H1 (cell line): ENCODE measurements around the gene MAPK13. TPM values are rescaled to one million over a fixed set of nuclear protein-coding genes. Genes with fewer than 3 reads are reported as not detected.

Experiments
- CTCF ChIA-PET: fragments of 300-600 bp; sonication (Branson Sonifier 250); formaldehyde crosslinking; loops from one replicate; lab custom pipeline; 2021; ENCODE audit not compliant: partially characterized antibody; lab: Charles Lee
- POLR2A ChIA-PET: fragments of 300-600 bp; sonication (Branson Sonifier 250); formaldehyde crosslinking; loops from one replicate; lab custom pipeline; 2021; ENCODE audit warnings: inconsistent platforms; ENCODE audit not compliant: partially characterized antibody; lab: Charles Lee
- DNase-seq, 2 experiments: peaks; one replicate each; pipeline versions ENCODE4 v3.0.0 to v3.0.0-alpha.2; 2010 to 2022; ENCODE audit warnings: low spot score in 2 of 2, low read depth in 1 of 2, mixed read lengths in 1 of 2
- FAIRE-seq: peaks from 2 replicates; lab custom pipeline; 2011; peaks lifted over from hg19 to GRCh38; lab: Jason Lieb, UNC
- H2AFZ ChIP-seq: 2 replicates; pipeline ENCODE4 v1.8.1; 2012; ENCODE audit warnings: low read length, inconsistent platforms
- H2AK5ac ChIP-seq: 2 replicates; pipeline ENCODE4 v1.6.1; 2013; ENCODE audit warnings: low read depth, low read length
- H2BK120ac ChIP-seq: replicated peaks from 2 replicates; pipeline ENCODE3; 2013; ENCODE audit warnings: low read depth, low read length, inconsistent platforms
- H2BK12ac ChIP-seq: 2 replicates; pipeline ENCODE4 v1.6.1; 2013; ENCODE audit warnings: low read depth, low read length
- H2BK15ac ChIP-seq: 2 replicates; pipeline ENCODE4 v1.6.1; 2013; ENCODE audit warnings: low read length
- H2BK20ac ChIP-seq: 2 replicates; pipeline ENCODE4 v1.6.1; 2013; ENCODE audit warnings: low read length
- H2BK5ac ChIP-seq: 2 replicates; pipeline ENCODE4 v1.6.1; 2013; ENCODE audit warnings: low read depth, low read length
- H3K14ac ChIP-seq: 2 replicates; pipeline ENCODE4 v1.6.1; 2013; ENCODE audit warnings: inconsistent platforms; ENCODE audit not compliant: insufficient read length
- H3K18ac ChIP-seq: 2 replicates; pipeline ENCODE4 v1.6.1; 2013; ENCODE audit warnings: low read length; ENCODE audit errors: extremely low read depth
- H3K23ac ChIP-seq: 2 replicates; pipeline ENCODE4 v1.6.1; 2013; ENCODE audit warnings: inconsistent platforms; ENCODE audit not compliant: insufficient read length
- H3K23me2 ChIP-seq: 2 replicates; pipeline ENCODE4 v1.6.1; 2013; ENCODE audit warnings: low read depth, low read length
- H3K27ac ChIP-seq: 2 replicates; pipeline ENCODE4 v1.6.1; 2011; ENCODE audit warnings: low read depth, low read length, inconsistent platforms
- H3K27me3 ChIP-seq, 4 experiments: replicated peaks in 1 of 4; 1 replicate in 1 of 4; 2 replicates in 3 of 4; pipeline versions ENCODE4 v1.6.1 to v1.8.1; 2011 to 2013; ENCODE audit warnings: low read length in 3 of 4, mild to moderate bottlenecking in 3 of 4, inconsistent platforms in 2 of 4, mixed read lengths in 2 of 4, moderate library complexity in 1 of 4; ENCODE audit not compliant: control insufficient read depth in 3 of 4, insufficient read depth in 3 of 4; ENCODE audit errors: extremely low read depth in 1 of 4
- H3K36me3 ChIP-seq, 4 experiments: 2 replicates each; pipeline versions ENCODE4 v1.6.1 to v1.8.1; 2011 to 2013; ENCODE audit warnings: mild to moderate bottlenecking in 4 of 4, low read length in 3 of 4, moderate library complexity in 2 of 4, control low read depth in 1 of 4, inconsistent platforms in 1 of 4; ENCODE audit not compliant: insufficient read depth in 4 of 4, control insufficient read depth in 2 of 4
- H3K4ac ChIP-seq: replicated peaks from 2 replicates; pipeline ENCODE3; 2013; ENCODE audit warnings: low read length, low read depth, mixed read lengths, inconsistent platforms; ENCODE audit not compliant: insufficient read length
- H3K4me1 ChIP-seq, 4 experiments: replicated peaks in 1 of 4; 1 replicate in 1 of 4; 2 replicates in 3 of 4; pipeline versions ENCODE4 v1.6.1 to v1.8.1; 2011 to 2013; ENCODE audit warnings: low read length in 3 of 4, inconsistent platforms in 2 of 4, mixed read lengths in 1 of 4; ENCODE audit not compliant: insufficient read depth in 4 of 4, control insufficient read depth in 3 of 4
- H3K4me2 ChIP-seq, 2 experiments: 2 replicates each; pipeline versions ENCODE4 v1.6.1 to v1.8.1; 2011 to 2013; ENCODE audit warnings: low read depth in 2 of 2, low read length in 2 of 2, control low read depth in 1 of 2, inconsistent platforms in 1 of 2, mild to moderate bottlenecking in 1 of 2; ENCODE audit not compliant: insufficient read depth in 1 of 2
- H3K4me3 ChIP-seq, 4 experiments: fragments of 200-600, 300-600 bp in 1 of 4; sonication (generic), shearing (Covaris generic), sonication (Bioruptor Twin) in 1 of 4; 2 replicates each; pipeline versions ENCODE4 v1.5.1 to v1.8.1; 2011 to 2016; ENCODE audit warnings: low read length in 4 of 4, low read depth in 3 of 4, control low read depth in 2 of 4, inconsistent platforms in 2 of 4, mild to moderate bottlenecking in 2 of 4, mixed read lengths in 1 of 4, moderate library complexity in 1 of 4; ENCODE audit not compliant: insufficient read depth in 2 of 4; ENCODE audit errors: extremely low read depth in 1 of 4
- H3K56ac ChIP-seq: replicated peaks from 2 replicates; pipeline ENCODE3; 2013; ENCODE audit warnings: low read depth, mild to moderate bottlenecking, mixed read lengths, low read length, inconsistent platforms; ENCODE audit not compliant: insufficient read length
- H3K79me1 ChIP-seq: 2 replicates; pipeline ENCODE4 v1.6.1; 2013; ENCODE audit warnings: low read depth, low read length, control low read depth
- H3K79me2 ChIP-seq, 2 experiments: 2 replicates each; pipeline versions ENCODE4 v1.6.1 to v1.8.1; 2012 to 2013; ENCODE audit warnings: low read length in 2 of 2, mild to moderate bottlenecking in 2 of 2, inconsistent platforms in 1 of 2; ENCODE audit not compliant: insufficient read depth in 2 of 2, control insufficient read depth in 1 of 2
- H3K9ac ChIP-seq, 4 experiments: replicated peaks in 1 of 4; 1 replicate in 1 of 4; 2 replicates in 3 of 4; pipeline versions ENCODE4 v1.6.1 to v1.8.1; 2011 to 2013; ENCODE audit warnings: low read depth in 3 of 4, low read length in 3 of 4, control low read depth in 2 of 4, mild to moderate bottlenecking in 2 of 4, moderate library complexity in 2 of 4, inconsistent platforms in 1 of 4; ENCODE audit errors: extremely low read depth in 1 of 4
- H3K9me3 ChIP-seq, 2 experiments: 2 replicates each; pipeline versions ENCODE4 v1.6.1 to v1.8.1; 2012 to 2013; ENCODE audit warnings: mild to moderate bottlenecking in 2 of 2, moderate library complexity in 2 of 2, control low read depth in 1 of 2, inconsistent platforms in 1 of 2, low read depth in 1 of 2, low read length in 1 of 2, mixed read lengths in 1 of 2; ENCODE audit not compliant: insufficient read depth in 2 of 2
- H4K20me1 ChIP-seq, 2 experiments: replicated peaks in 1 of 2; 2 replicates each; pipeline versions ENCODE3 to v1.8.1; 2011 to 2013; ENCODE audit warnings: inconsistent platforms in 2 of 2, low read length in 2 of 2, mild to moderate bottlenecking in 1 of 2; ENCODE audit not compliant: insufficient read depth in 2 of 2, control insufficient read depth in 1 of 2
- H4K5ac ChIP-seq: 2 replicates; pipeline ENCODE4 v1.6.1; 2013; ENCODE audit warnings: low read length, low read depth, mixed read lengths, inconsistent platforms; ENCODE audit not compliant: insufficient read length
- H4K8ac ChIP-seq: 2 replicates; pipeline ENCODE4 v1.8.0; 2013; ENCODE audit warnings: mild to moderate bottlenecking, moderate library complexity, low read length, inconsistent platforms; ENCODE audit not compliant: insufficient read depth; ENCODE audit errors: extremely low read depth
- H4K91ac ChIP-seq: replicated peaks from 2 replicates; pipeline ENCODE3; 2013; ENCODE audit warnings: low read length, mixed read lengths, inconsistent platforms; ENCODE audit not compliant: insufficient read length
- BACH1 ChIP-seq: IDR thresholded peaks from 2 replicates; pipeline ENCODE4 v1.6.1; 2012; ENCODE audit warnings: low read length, improper control_type of control experiment
- BRCA1 ChIP-seq: IDR thresholded peaks from 2 replicates; pipeline ENCODE4 v1.6.1; 2012; ENCODE audit warnings: low read depth, low read length, improper control_type of control experiment
- CBX5 ChIP-seq: fragments of 300-800, 300-1000 bp; sonication (generic); IDR thresholded peaks from 2 replicates; pipeline ENCODE4 v1.7.1; 2016; ENCODE audit warnings: antibody characterized with exemption, low read length, low read depth
- EP300 ChIP-seq, 2 experiments: IDR thresholded peaks; 1 replicate in 1 of 2; 2 replicates in 1 of 2; pipeline ENCODE4 v1.6.1; 2011 to 2012; ENCODE audit warnings: low read depth in 2 of 2, low read length in 2 of 2, mild to moderate bottlenecking in 2 of 2, borderline replicate concordance in 1 of 2, inconsistent platforms in 1 of 2, moderate library complexity in 1 of 2
- JUN ChIP-seq: IDR thresholded peaks from 2 replicates; pipeline ENCODE4 v1.6.1; 2011; ENCODE audit warnings: low read depth, mild to moderate bottlenecking, improper control_type of control experiment, low read length
- JUND ChIP-seq: IDR thresholded peaks from 2 replicates; pipeline ENCODE4 v1.6.1; 2011; ENCODE audit warnings: mild to moderate bottlenecking, improper control_type of control experiment, low read length
- MAX ChIP-seq: IDR thresholded peaks from 2 replicates; pipeline ENCODE4 v1.6.1; 2012; ENCODE audit warnings: inconsistent platforms
- RAD21 ChIP-seq, 2 experiments: IDR thresholded peaks in 1 of 2; conservative IDR thresholded peaks in 1 of 2; 2 replicates each; pipeline ENCODE4 v1.6.1; 2011; ENCODE audit warnings: low read depth in 2 of 2, low read length in 2 of 2, improper control_type of control experiment in 1 of 2, inconsistent platforms in 1 of 2, mild to moderate bottlenecking in 1 of 2, moderate library complexity in 1 of 2
- TAF1 ChIP-seq: IDR thresholded peaks from 2 replicates; pipeline ENCODE4 v1.6.1; 2011; ENCODE audit warnings: mild to moderate bottlenecking, low read depth, low read length
- TEAD4 ChIP-seq: IDR thresholded peaks from 2 replicates; pipeline ENCODE4 v1.6.1; 2012; ENCODE audit warnings: low read depth, low read length, inconsistent platforms, mixed read lengths
- USF2 ChIP-seq: IDR thresholded peaks from 2 replicates; pipeline ENCODE4 v1.6.1; 2011; ENCODE audit warnings: low read length, improper control_type of control experiment
- WGBS, 2 experiments: shearing (Covaris generic) in 1 of 2; methylation state at CpG; one replicate each; pipeline versions ENCODE4 v1.1.6 to v1.1.7; 2013 to 2015; ENCODE audit warnings: low lambda C conversion rate in 2 of 2, mixed read lengths in 2 of 2, inconsistent platforms in 1 of 2, low coverage in 1 of 2, missing lambda C conversion rate in 1 of 2; ENCODE audit not compliant: insufficient replicate concordance in 2 of 2, insufficient coverage in 1 of 2, insufficient read length in 1 of 2; ENCODE audit errors: extremely low coverage in 1 of 2, missing lambda C conversion rate in 1 of 2; 5-methylcytosine and 5-hydroxymethylcytosine counted together
- polyA plus RNA-seq, 7 experiments: library from polyadenylated mRNA; depleted of rRNA in 3 of 7; stranded (reverse) in 5 of 7; unstranded in 2 of 7; fragments of >200 nt in 5 of 7; fragments of 200-250 nt in 2 of 7; gene quantifications; 1 replicate in 5 of 7; 2 replicates in 1 of 7; 4 replicates in 1 of 7; pipeline versions ENCODE4 v1.2.1 to v1.2.3, GENCODE V29; 2011 to 2013; ENCODE audit warnings: missing spikeins in 2 of 7, mixed read lengths in 2 of 7
- total RNA-seq: library from RNA; stranded (reverse); fragmentation: NEBNext Ultra II Directional; extraction: Animal tissue kit (Norgen Biotek cat#: 25700); gene quantifications from 2 replicates; pipeline ENCODE4 v1.2.1, GENCODE V29; 2021

MAPK13 gene
- total and polyA plus RNA-seq, 2 of the 8 experiments (the other 6 are each of a cell fraction or from before 2014, with no cell fraction given): 10.1 to 14.1 TPM

GRCh38 chr6:36098920-36099647 lies 31.2 kb upstream of the MAPK13 start:
- Histone ChIP-seq H3K23me2 (no peaks in the 10 kb centered on the region), H3K18ac (no peak overlapping the region), H3K4me3 (no peak overlapping the region), H4K91ac (no peak overlapping the region), H3K9ac (no peak overlapping the region), H3K27me3 (no peaks in the 10 kb centered on the region), H3K27ac (no peak overlapping the region), H4K5ac (no peak overlapping the region), H3K9me3 (no peaks in the 10 kb centered on the region), H2BK15ac (no peak overlapping the region), H3K56ac (no peak overlapping the region), H3K4ac (no peak overlapping the region), H4K20me1 (peaks cover 0 to 2% of the 10 kb centered on the region in 2 experiments), H3K79me1 (no peaks in the 10 kb centered on the region; the same call in 1 of the 2 replicates), H3K4me1 (peaks cover 0 to 4% (median 0%) of the 10 kb centered on the region in 4 experiments; a peak in 1 of 7 replicates), H2AFZ (no peak overlapping the region), H2BK5ac (no peak overlapping the region), H3K79me2 (no peaks in the 10 kb centered on the region), H3K23ac (no peak overlapping the region), H3K36me3 (peaks cover 0 to 8% (median 4%) of the 10 kb centered on the region in 4 experiments; a peak in 5 of 8 replicates), H2BK12ac (no peak overlapping the region), H2AK5ac (no peak overlapping the region), H2BK20ac (no peak overlapping the region), H4K8ac (no peak overlapping the region), H3K14ac (no peak overlapping the region), H2BK120ac (no peak overlapping the region), H3K4me2 (no peak overlapping the region)
- CTCF ChIA-PET: interaction anchor here (0.6 to 1.3 kb wide), 2 partner anchors 21 to 22 kb away, joined by 3 read pairs; no protein-coding TSS in a partner anchor
- DNase-seq (no peak), FAIRE-seq (no peak)
- POLR2A ChIA-PET: interaction anchor here (0.8 kb wide), 1 partner anchor 98 kb away, joined by 3 read pairs; the partner anchor contains the start of gene BRPF3
- 68% methylated on average over 5 of the region's 5 CpGs; no CpG with 5 or more reads in 1 of the 2 experiments for WGBS, 2 experiments
- TF ChIP-seq CBX5 (no peak), MAX (peak; percentile 89), BACH1 (no peak), RAD21 (IDR thresholded peaks at IDR 0.05 in 1 of 2, conservative IDR thresholded peaks at IDR 0.05 in 1 of 2; ENCODE audit: low read depth in 2 of 2, low read length in 2 of 2) (peak in 1 of 2 experiments; percentile 3; a peak in 1 of 4 replicates), TEAD4 (no peak), JUN (no peak), JUND (no peak), USF2 (no peak), TAF1 (no peak), BRCA1 (no peak), EP300 (IDR thresholded peaks at IDR 0.05; ENCODE audit: borderline replicate concordance in 1 of 2, low read depth in 2 of 2, low read length in 2 of 2) (no peak)
